HepG2 (cell line): ENCODE data around the gene SKIL. TPM values are rescaled to one million over a fixed set of nuclear protein-coding genes. Genes with fewer than 3 reads are reported as not detected.

Experiments used
- ATAC-seq: fragments of 200-7000 bp; cut with Tn5 transposase; 3 replicates; pipeline ENCODE4 v1.9.1; 2020; ENCODE audit warnings: mild to moderate bottlenecking, moderate library complexity
- BruUV-seq: library from RNA; stranded (reverse); fragments of 400-500 nt; replicated peaks from 2 replicates; lab custom pipeline; 2021; lab: Mats Ljungman, UMichigan
- CTCF ChIA-PET: fragments of 300-600 bp; formaldehyde crosslinking; extraction: SDS; loops from one replicate; lab custom pipeline; 2021; ENCODE audit warnings: low total read pairs, inconsistent platforms, low intra/inter-chr PET ratio; lab: Yijun Ruan, JAX
- POLR2A ChIA-PET: fragments of 350-600 bp; sonication (Branson Sonifier 250); formaldehyde crosslinking; loops from one replicate; lab custom pipeline; 2020; ENCODE audit warnings: antibody characterized with exemption, inconsistent platforms; lab: Yijun Ruan, JAX
- DNase-seq: peaks from one replicate; pipeline ENCODE4 v3.0.0-alpha.2; 2015; ENCODE audit warnings: low spot score
- FAIRE-seq: peaks from 3 replicates; lab custom pipeline; 2011; peaks lifted over from hg19 to GRCh38; lab: Jason Lieb, UNC
- H2AFZ ChIP-seq: one replicate; pipeline ENCODE4 v1.6.1; 2011; ENCODE audit warnings: low read length, inconsistent platforms
- H3K27ac ChIP-seq: fragments of 300-600 bp; 3 replicates; pipeline ENCODE4 v1.8.0; 2011; ENCODE audit warnings: mixed run types, mild to moderate bottlenecking, mixed read lengths, low read length, inconsistent platforms; ENCODE audit not compliant: insufficient read depth; ENCODE audit errors: extremely low read length
- H3K27me3 ChIP-seq, 2 experiments: fragments of 200-600 bp in 1 of 2; 2 replicates in 1 of 2; 3 replicates in 1 of 2; pipeline versions ENCODE4 v1.6.0 to v1.8.0; 2011; ENCODE audit warnings: low read length in 2 of 2, mild to moderate bottlenecking in 2 of 2, moderate library complexity in 2 of 2, inconsistent platforms in 1 of 2; ENCODE audit not compliant: insufficient read depth in 2 of 2, control insufficient read depth in 1 of 2
- H3K36me3 ChIP-seq, 2 experiments: fragments of 200-600 bp in 1 of 2; replicated peaks in 1 of 2; 2 replicates in 1 of 2; 3 replicates in 1 of 2; pipeline versions ENCODE4 v1.5.1 to v1.8.0; 2011; ENCODE audit warnings: low read length in 2 of 2, inconsistent platforms in 1 of 2; ENCODE audit not compliant: insufficient read depth in 2 of 2, control insufficient read depth in 1 of 2
- H3K4me1 ChIP-seq: 2 replicates; pipeline ENCODE4 v1.5.1; 2012; ENCODE audit warnings: low read length, inconsistent platforms; ENCODE audit not compliant: insufficient read depth
- H3K4me2 ChIP-seq: 2 replicates; pipeline ENCODE4 v1.6.0; 2011; ENCODE audit warnings: low read depth, low read length, inconsistent platforms
- H3K4me3 ChIP-seq, 3 experiments: fragments of 200-600 bp in 1 of 3; sonication (generic), shearing (Covaris generic) in 1 of 3; replicated peaks in 1 of 3; 2 replicates each; pipeline ENCODE4 v1.5.1; 2011 to 2016; ENCODE audit warnings: low read length in 3 of 3, inconsistent platforms in 2 of 3, low read depth in 2 of 3, mild to moderate bottlenecking in 2 of 3, control low read depth in 1 of 3, mixed read lengths in 1 of 3; ENCODE audit not compliant: insufficient read depth in 1 of 3
- H3K79me2 ChIP-seq: one replicate; pipeline ENCODE4 v1.6.1; 2011; ENCODE audit warnings: low read length, inconsistent platforms; ENCODE audit not compliant: insufficient read depth
- H3K9ac ChIP-seq: 2 replicates; pipeline ENCODE4 v1.6.0; 2011; ENCODE audit warnings: mild to moderate bottlenecking, low read depth, low read length, inconsistent platforms; ENCODE audit not compliant: insufficient read depth
- H3K9me3 ChIP-seq: 2 replicates; pipeline ENCODE4 v1.5.1; 2012; ENCODE audit warnings: mild to moderate bottlenecking, low read length
- H4K20me1 ChIP-seq: 2 replicates; pipeline ENCODE4 v1.6.0; 2011; ENCODE audit warnings: inconsistent platforms, mild to moderate bottlenecking, low read length, moderate library complexity; ENCODE audit not compliant: insufficient read depth
- BCLAF1 ChIP-seq: fragments of 450-650 bp; IDR thresholded peaks from 2 replicates; pipeline ENCODE4 v1.6.1; 2017; ENCODE audit warnings: mild to moderate bottlenecking
- CC2D1A ChIP-seq: sonication (generic); formaldehyde crosslinking; IDR thresholded peaks from 2 replicates; pipeline ENCODE4 v1.8.1; 2023; ENCODE audit warnings: mild to moderate bottlenecking, missing genetic modification reagents
- CEBPG ChIP-seq: IDR thresholded peaks from 2 replicates; pipeline ENCODE4 v1.6.1; 2016
- DRAP1 ChIP-seq: IDR thresholded peaks from 2 replicates; pipeline ENCODE4 v1.6.1; 2016; ENCODE audit warnings: missing genetic modification reagents, missing compliant biosample characterization
- GMEB1 ChIP-seq: sonication (generic); formaldehyde crosslinking; IDR thresholded peaks from 2 replicates; pipeline ENCODE4 v1.5.1; 2020; ENCODE audit warnings: missing genetic modification reagents, mild to moderate bottlenecking, borderline replicate concordance
- KDM1A ChIP-seq: IDR thresholded peaks from 2 replicates; pipeline ENCODE4 v1.6.1; 2016; ENCODE audit warnings: missing compliant biosample characterization
- RAD51 ChIP-seq: fragments of 450-650 bp; IDR thresholded peaks from 2 replicates; pipeline ENCODE4 v1.6.1; 2016; ENCODE audit warnings: borderline replicate concordance
- RFX1 ChIP-seq: fragments of 450-650 bp; IDR thresholded peaks from 2 replicates; pipeline ENCODE4 v1.6.1; 2017
- TIGD3 ChIP-seq: sonication (generic); formaldehyde crosslinking; IDR thresholded peaks from 2 replicates; pipeline ENCODE4 v1.5.1; 2020; ENCODE audit warnings: mild to moderate bottlenecking, missing genetic modification reagents, borderline replicate concordance
- ZBTB34 ChIP-seq: sonication (generic); formaldehyde crosslinking; IDR thresholded peaks from 2 replicates; pipeline ENCODE4 v1.8.0; 2022; ENCODE audit warnings: mild to moderate bottlenecking, missing genetic modification reagents
- ZBTB43 ChIP-seq: sonication (generic); formaldehyde crosslinking; conservative IDR thresholded peaks from 2 replicates; pipeline ENCODE4 v1.4.0; 2020; ENCODE audit warnings: missing genetic modification reagents
- ZNF3 ChIP-seq: IDR thresholded peaks from 2 replicates; pipeline ENCODE4 v1.7.0; 2017; ENCODE audit warnings: inconsistent platforms
- ZNF546 ChIP-seq: sonication (generic); formaldehyde crosslinking; conservative IDR thresholded peaks from 2 replicates; pipeline ENCODE4 v1.8.1; 2023; ENCODE audit warnings: mild to moderate bottlenecking, missing genetic modification reagents
- ZNF629 ChIP-seq: sonication (generic); formaldehyde crosslinking; conservative IDR thresholded peaks from 2 replicates; pipeline ENCODE4 v1.5.0; 2020; ENCODE audit warnings: missing genetic modification reagents
- WGBS: methylation state at CpG from one replicate; pipeline ENCODE4 v1.1.6; 2017; ENCODE audit warnings: low lambda C conversion rate; 5-methylcytosine and 5-hydroxymethylcytosine counted together
- in situ Hi-C: cut with HindIII; loops from 2 replicates; pipeline ENCODE4 v1.10.0; 2017; ENCODE audit warnings: low pct_unique_long_range_greater_than_20kb; ENCODE audit not compliant: extremely low pct_ligation_motif_present
- intact Hi-C: fragments of 100-400 bp; cut with micrococcal nuclease; formaldehyde crosslinking; loops from one replicate; pipeline ENCODE4 v1.10.0; 2022; ENCODE audit not compliant: unreplicated experiment
- polyA plus RNA-seq, 8 experiments: library from polyadenylated mRNA; depleted of rRNA in 3 of 8; stranded (reverse) in 7 of 8; unstranded in 1 of 8; fragments of >200 nt; fragmentation: Illumina TruSeq in 4 of 8; extraction: Trizol in 4 of 8; gene quantifications; 2 replicates each; pipeline versions ENCODE4 v1.2.1 to v1.2.3, GENCODE V29; 2011 to 2016; ENCODE audit warnings: low read depth in 4 of 8, missing spikeins in 1 of 8, mixed read lengths in 1 of 8; ENCODE audit not compliant: insufficient read depth in 1 of 8
- total RNA-seq, 5 experiments: library from RNA; depleted of rRNA; stranded (reverse); fragments of >200 nt; fragmentation: Illumina TruSeq; extraction: Trizol; gene quantifications; 2 replicates each; pipeline ENCODE4 v1.2.3, GENCODE V29; 2016; ENCODE audit warnings: low read depth in 1 of 5

The SKIL gene
- total and polyA plus RNA-seq, 2 of the 13 experiments (the other 11 are each of a cell fraction or from before 2014, with no cell fraction given), result 5.2 to 20.7 TPM

GRCh38 chr3:170426240-170426797 lies 68.8 kb downstream of the SKIL start:
- TSS peak; percentile 84 for BruUV-seq
- peak; percentile 35 for ATAC-seq
- POLR2A ChIA-PET, result interaction anchor here (0.8 to 1.3 kb wide), 4 partner anchors 63 to 443 kb away, joined by 3 to 4 read pairs (median 3); partner anchors contain the start of genes RPL22L1 and SKIL
- TF ChIP-seq ZNF629 (CRISPR knock-in tag) (0 out of 2 replicates have a peak, but pooled peaks have one; percentile 10), KDM1A (CRISPR knock-in tag) (0 out of 2 replicates have a peak, but pooled peaks have one; percentile 36), TIGD3 (no peak), ZNF546 (no peak), BCLAF1 (no peak), RFX1 (no peak), CC2D1A (no peak), RAD51 (no peak), ZBTB34 (peak; percentile 15; the same call in 1 of the 2 replicates), CEBPG (no peak), DRAP1 (no peak), ZNF3 (CRISPR knock-in tag) (no peak), ZBTB43 (CRISPR knock-in tag) (no peak), GMEB1 (CRISPR knock-in tag) (no peak)

More at GRCh38 chr3:170426240-170426797, 68.8 kb downstream of the SKIL start:
- peak overlapping the region; percentile 95 for H3K4me2 ChIP-seq
- H3K4me1 ChIP-seq, result peaks cover 78% of the 10 kb centered on the region
- DNase-seq, result no peak
- peak overlapping the region; percentile 94 for H3K27ac ChIP-seq
- no peaks in the 10 kb centered on the region for H3K9me3 ChIP-seq
- no peaks in the 10 kb centered on the region for H3K27me3 ChIP-seq
- CTCF ChIA-PET, result no interaction called here
- intact Hi-C loops, result loop anchor here (5.0 kb wide), 1 partner anchor 441 kb away; no protein-coding TSS in a partner anchor
- no peaks in the 10 kb centered on the region for H3K36me3 ChIP-seq
- peak; percentile 39 for FAIRE-seq
- H3K4me3 ChIP-seq, result peak overlapping the region; percentile 33 to 70 (median 36)
- H3K79me2 ChIP-seq, result no peaks in the 10 kb centered on the region
- H3K9ac ChIP-seq, result peak overlapping the region; percentile 79
- peak overlapping the region; percentile 61 for H2AFZ ChIP-seq
- in situ Hi-C loops, result loop anchor here (10.0 kb wide), 1 partner anchor 388 kb away; no protein-coding TSS in a partner anchor
- WGBS, result 35% methylated on average over 2 of the region's 2 CpGs
- H4K20me1 ChIP-seq, result no peaks in the 10 kb centered on the region
